Glutamatergic neuron (in vitro differentiated cells): ENCODE results near the gene P2RX3. TPM values are rescaled to one million over a fixed set of nuclear protein-coding genes. Genes with fewer than 3 reads are reported as not detected.
A peak's percentile ranks its signal among the peaks of the same experiment; 100 is the strongest.
"Not testable (repeated sequence)": the region's sequence is repeated elsewhere in the genome, so short reads cannot be mapped to it uniquely, and the experiment has no call there.

Experiments used
- DNase-seq: peaks from one replicate; pipeline ENCODE4 v3.0.0; 2022
- H3K27ac Mint-ChIP-seq: one replicate; pipeline ENCODE4 v1.8.0; 2020; ENCODE audit warnings: mild to moderate bottlenecking, mixed read lengths, inconsistent platforms; ENCODE audit not compliant: unreplicated experiment
- H3K27me3 Mint-ChIP-seq: one replicate; pipeline ENCODE4 v1.8.0; 2020; ENCODE audit warnings: mild to moderate bottlenecking, moderate library complexity, mixed read lengths, inconsistent platforms; ENCODE audit not compliant: unreplicated experiment
- H3K36me3 Mint-ChIP-seq: one replicate; pipeline ENCODE4 v1.8.0; 2020; ENCODE audit warnings: mild to moderate bottlenecking, mixed read lengths, inconsistent platforms; ENCODE audit not compliant: unreplicated experiment
- H3K4me1 Mint-ChIP-seq: one replicate; pipeline ENCODE4 v1.8.0; 2020; ENCODE audit warnings: mild to moderate bottlenecking, low read depth, mixed read lengths, inconsistent platforms; ENCODE audit not compliant: unreplicated experiment
- H3K4me3 Mint-ChIP-seq: one replicate; pipeline ENCODE4 v1.8.0; 2020; ENCODE audit warnings: mild to moderate bottlenecking, mixed read lengths, inconsistent platforms; ENCODE audit not compliant: unreplicated experiment
- H3K9me3 Mint-ChIP-seq: one replicate; pipeline ENCODE4 v1.8.0; 2020; ENCODE audit warnings: mild to moderate bottlenecking, moderate library complexity, mixed read lengths, inconsistent platforms; ENCODE audit not compliant: unreplicated experiment
- CTCF ChIP-seq: fragments of 200-600 bp; sonication (generic); IDR thresholded peaks from one replicate; pipeline ENCODE4 v1.5.0; 2021; ENCODE audit not compliant: partially characterized antibody, unreplicated experiment
- total RNA-seq: library from RNA; stranded (reverse); fragmentation: NEBNext Ultra II Directional; extraction: Animal tissue kit (Norgen Biotek cat#: 25700); gene quantifications from one replicate; pipeline ENCODE4 v1.2.1, GENCODE V29; 2021; ENCODE audit not compliant: unreplicated experiment

The P2RX3 gene
- total RNA-seq, 1 donor from 2014 or later, result 496 TPM

GRCh38 chr11:57336111-57336666, 2.0 kb upstream of the P2RX3 start:
- Mint-ChIP-seq H3K27ac (peak overlapping the region; percentile 95), H3K9me3 (peaks cover 26% of the 10 kb centered on the region), H3K4me1 (peaks cover 35% of the 10 kb centered on the region), H3K36me3 (peaks cover 16% of the 10 kb centered on the region), H3K27me3 (peaks cover 31% of the 10 kb centered on the region), H3K4me3 (peak overlapping the region; percentile 75)
- no peak for DNase-seq
- no peak for TF ChIP-seq CTCF

- not testable (repeated sequence) for H3K27ac Mint-ChIP-seq, DNase-seq
- Mint-ChIP-seq H3K4me3 (peak overlapping the region; percentile 75), H3K36me3 (peaks cover 16% of the 10 kb centered on the region), H3K9me3 (peaks cover 26% of the 10 kb centered on the region), H3K4me1 (peaks cover 37% of the 10 kb centered on the region), H3K27me3 (peaks cover 33% of the 10 kb centered on the region)
Observed at GRCh38 chr11:57336856-57337255, 1.3 kb upstream of the P2RX3 start.

- Mint-ChIP-seq H3K4me1 (peaks cover 51% of the 10 kb centered on the region), H3K27me3 (peaks cover 37% of the 10 kb centered on the region)
- no peak for TF ChIP-seq CTCF
Observed at GRCh38 chr11:57339328-57339727, 1.2 kb downstream of the P2RX3 start.

GRCh38 chr11:57340039-57340615, 2.0 kb downstream of the P2RX3 start:
- DNase-seq, result peak; percentile 85
- peak overlapping the region; percentile 98 for H3K27ac Mint-ChIP-seq
- peaks cover 18% of the 10 kb centered on the region for H3K9me3 Mint-ChIP-seq
- peaks cover 45% of the 10 kb centered on the region for H3K4me1 Mint-ChIP-seq
- TF ChIP-seq CTCF, result no peak
- peak overlapping the region; percentile 97 for H3K4me3 Mint-ChIP-seq
- peaks cover 37% of the 10 kb centered on the region for H3K27me3 Mint-ChIP-seq
- peaks cover 16% of the 10 kb centered on the region for H3K36me3 Mint-ChIP-seq

More at GRCh38 chr11:57339328-57339727, 1.2 kb downstream of the P2RX3 start:
- H3K9me3 Mint-ChIP-seq, result peaks cover 19% of the 10 kb centered on the region
- peak overlapping the region; percentile 97 for H3K4me3 Mint-ChIP-seq
- peak; percentile 37 for DNase-seq
- peaks cover 16% of the 10 kb centered on the region for H3K36me3 Mint-ChIP-seq
- peak overlapping the region; percentile 98 for H3K27ac Mint-ChIP-seq

GRCh38 chr11:57341250-57341808, 3.2 kb downstream of the P2RX3 start:
- no peak for TF ChIP-seq CTCF
- peak overlapping the region; percentile 97 for H3K4me3 Mint-ChIP-seq
- no peak overlapping the region for H3K27ac Mint-ChIP-seq
- peaks cover 16% of the 10 kb centered on the region for H3K36me3 Mint-ChIP-seq
- DNase-seq, result no peak
- peaks cover 43% of the 10 kb centered on the region for H3K4me1 Mint-ChIP-seq
- peaks cover 31% of the 10 kb centered on the region for H3K27me3 Mint-ChIP-seq
- peaks cover 21% of the 10 kb centered on the region for H3K9me3 Mint-ChIP-seq
